GM12801 (cell line): Measurements from ENCODE around the gene ALDH3A1.

Experiments used
- TF ChIP-seq, protein P1 (sequence below): IDR thresholded peaks from one replicate; pipeline ENCODE4 v1.5.1; 2011; ENCODE audit warnings: control low read depth; ENCODE audit not compliant: insufficient read length; ENCODE audit errors: extremely low read depth

ALDH3A1 gene

DNA sequence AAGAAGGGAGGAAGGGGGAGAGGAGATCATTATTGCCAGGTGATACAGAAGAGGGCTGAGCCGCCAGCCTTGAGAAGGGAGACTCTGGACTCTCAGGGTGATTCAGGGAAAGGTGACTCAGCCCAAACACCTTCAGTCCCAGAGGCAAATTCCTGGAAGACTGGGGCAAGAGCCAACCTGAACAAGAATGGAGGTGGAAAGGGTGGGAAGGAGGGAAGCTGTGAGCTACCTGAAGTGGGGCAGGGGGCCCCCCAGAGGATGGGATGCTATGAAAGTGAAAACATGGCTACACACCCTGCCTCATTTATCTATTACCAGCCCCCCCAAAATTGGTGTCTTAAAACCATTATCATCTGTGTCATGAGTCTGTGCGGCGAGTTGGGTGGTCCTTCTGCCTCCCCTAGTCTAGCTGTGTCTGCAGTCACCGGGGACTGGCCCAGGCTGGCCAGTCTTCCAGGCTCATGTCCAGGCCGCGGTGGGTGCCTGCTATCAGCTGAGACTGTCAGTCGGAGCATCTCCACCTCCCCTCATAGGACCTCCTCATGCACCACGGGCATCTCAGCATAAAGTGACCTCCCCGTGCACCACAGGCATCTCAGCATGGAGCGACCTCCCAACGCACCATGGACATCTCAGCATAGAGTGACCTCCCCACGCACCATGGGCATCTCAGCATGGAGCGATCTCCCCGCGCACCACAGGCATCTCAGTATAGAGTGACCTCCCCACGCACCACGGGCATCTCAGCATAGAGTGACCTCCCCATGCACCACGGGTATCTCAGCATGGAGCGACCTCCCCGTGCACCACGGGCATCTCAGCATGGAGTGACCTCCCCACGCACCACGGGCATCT, 28.5 kb downstream of the ALDH3A1 start:
- TF ChIP-seq, protein P1, sequence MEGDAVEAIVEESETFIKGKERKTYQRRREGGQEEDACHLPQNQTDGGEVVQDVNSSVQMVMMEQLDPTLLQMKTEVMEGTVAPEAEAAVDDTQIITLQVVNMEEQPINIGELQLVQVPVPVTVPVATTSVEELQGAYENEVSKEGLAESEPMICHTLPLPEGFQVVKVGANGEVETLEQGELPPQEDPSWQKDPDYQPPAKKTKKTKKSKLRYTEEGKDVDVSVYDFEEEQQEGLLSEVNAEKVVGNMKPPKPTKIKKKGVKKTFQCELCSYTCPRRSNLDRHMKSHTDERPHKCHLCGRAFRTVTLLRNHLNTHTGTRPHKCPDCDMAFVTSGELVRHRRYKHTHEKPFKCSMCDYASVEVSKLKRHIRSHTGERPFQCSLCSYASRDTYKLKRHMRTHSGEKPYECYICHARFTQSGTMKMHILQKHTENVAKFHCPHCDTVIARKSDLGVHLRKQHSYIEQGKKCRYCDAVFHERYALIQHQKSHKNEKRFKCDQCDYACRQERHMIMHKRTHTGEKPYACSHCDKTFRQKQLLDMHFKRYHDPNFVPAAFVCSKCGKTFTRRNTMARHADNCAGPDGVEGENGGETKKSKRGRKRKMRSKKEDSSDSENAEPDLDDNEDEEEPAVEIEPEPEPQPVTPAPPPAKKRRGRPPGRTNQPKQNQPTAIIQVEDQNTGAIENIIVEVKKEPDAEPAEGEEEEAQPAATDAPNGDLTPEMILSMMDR: no peak

DNA sequence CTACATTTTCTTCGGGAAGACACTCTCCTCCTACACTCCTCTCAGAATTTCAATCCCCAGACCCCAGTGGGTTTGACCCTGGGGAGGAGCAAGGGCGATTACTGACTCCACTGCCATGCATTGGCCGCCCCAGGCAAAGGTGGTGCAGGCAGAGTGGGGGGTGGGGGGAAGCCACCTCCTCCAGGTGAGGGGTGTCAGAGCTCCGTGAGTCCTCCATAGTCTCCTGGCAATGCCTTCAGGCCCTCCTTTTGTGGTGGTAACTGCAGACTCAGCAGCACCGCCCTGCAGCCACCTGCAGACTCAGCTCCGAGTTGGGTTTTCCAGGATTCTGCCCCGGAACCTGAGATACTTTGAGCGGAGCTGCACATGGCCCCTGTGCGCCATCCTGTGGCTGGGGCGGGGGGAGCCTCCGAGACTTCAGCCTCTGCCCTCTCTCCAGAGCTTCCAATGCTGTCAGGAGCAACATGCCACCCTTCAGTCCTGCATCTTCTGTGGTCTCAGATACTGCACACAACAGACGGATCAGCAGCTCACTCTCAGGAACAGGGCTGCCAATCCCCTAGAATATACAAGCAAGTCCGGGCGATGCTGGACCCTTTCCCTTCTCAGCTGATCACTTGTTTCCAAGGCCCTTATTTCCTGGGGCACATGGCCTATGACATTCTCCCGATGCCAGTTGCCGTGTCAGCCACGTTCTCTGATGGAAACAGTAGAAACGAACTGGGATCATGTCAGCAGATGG, 29.3 kb downstream of the ALDH3A1 start:
- TF ChIP-seq, protein P1: no peak

DNA sequence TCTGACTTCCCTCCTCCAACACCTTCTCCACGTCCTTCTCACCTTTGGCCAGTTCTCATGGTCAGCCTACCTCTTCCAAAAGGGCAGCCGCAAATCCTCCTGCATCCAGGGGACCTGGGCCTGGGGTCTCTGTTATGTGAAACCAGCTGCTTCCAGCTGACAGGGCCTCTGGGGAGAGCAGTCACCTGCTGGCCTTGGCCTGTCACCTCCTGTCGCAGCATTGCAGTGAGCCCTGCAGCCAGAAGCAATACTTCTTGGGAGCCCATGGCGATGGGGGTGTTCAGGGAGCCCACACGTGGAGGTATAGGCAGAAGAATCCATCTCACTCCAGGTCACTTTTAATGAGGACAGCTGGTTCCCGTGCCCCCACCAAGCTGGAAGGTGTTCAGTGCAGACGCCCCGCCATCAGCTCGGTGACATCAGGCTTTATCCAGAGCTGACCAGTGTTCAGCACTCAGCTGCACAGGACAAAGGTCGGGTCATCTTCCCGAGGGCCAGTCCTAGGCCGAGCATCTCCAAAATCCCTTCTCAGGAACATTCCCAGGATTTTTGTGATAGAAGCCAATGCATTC, 30.0 kb downstream of the ALDH3A1 start:
- TF ChIP-seq, protein P1: no peak

DNA sequence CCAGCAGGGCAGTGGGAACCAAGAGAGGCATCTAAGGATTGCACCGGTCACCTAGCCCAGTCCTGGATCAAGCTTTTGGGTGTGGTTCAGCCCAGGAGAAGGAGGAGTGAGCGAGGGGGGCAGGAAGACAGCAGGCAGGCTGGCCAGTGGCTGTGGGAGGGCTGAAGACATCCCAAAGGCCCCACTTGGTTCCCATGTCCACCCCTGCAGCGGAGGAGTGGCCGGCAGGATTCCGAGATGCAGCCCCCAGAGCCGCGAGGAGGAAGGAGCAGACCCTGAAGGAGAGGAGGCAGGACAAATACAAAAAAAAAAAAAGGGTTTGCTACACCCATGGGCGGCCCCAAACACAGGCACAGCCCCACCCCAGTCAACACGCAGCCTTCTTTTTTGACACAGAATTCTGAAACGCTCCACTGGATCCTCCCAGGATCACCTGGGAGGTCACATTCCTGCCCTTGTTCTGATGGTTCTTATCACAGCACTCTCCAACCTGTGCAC, 30.6 kb downstream of the ALDH3A1 start:
- TF ChIP-seq, protein P1: no peak

DNA sequence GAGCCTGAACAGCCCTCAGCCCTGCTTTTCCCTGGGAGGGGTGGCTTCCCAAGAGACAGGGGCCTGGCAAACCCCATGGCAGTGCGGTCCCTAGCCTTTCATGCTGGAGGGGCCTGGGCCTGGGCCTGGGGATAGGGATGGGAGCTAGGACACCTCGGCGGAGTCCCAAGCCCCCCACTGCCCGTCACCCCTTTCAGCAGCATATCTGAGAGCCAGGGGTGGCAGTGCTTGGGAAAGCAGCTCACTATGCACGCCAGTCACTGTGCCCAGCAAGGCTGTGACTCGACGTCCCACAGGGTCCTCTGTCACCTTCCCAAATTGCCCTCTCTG, 31.1 kb downstream of the ALDH3A1 start:
- TF ChIP-seq, protein P1: no peak

DNA sequence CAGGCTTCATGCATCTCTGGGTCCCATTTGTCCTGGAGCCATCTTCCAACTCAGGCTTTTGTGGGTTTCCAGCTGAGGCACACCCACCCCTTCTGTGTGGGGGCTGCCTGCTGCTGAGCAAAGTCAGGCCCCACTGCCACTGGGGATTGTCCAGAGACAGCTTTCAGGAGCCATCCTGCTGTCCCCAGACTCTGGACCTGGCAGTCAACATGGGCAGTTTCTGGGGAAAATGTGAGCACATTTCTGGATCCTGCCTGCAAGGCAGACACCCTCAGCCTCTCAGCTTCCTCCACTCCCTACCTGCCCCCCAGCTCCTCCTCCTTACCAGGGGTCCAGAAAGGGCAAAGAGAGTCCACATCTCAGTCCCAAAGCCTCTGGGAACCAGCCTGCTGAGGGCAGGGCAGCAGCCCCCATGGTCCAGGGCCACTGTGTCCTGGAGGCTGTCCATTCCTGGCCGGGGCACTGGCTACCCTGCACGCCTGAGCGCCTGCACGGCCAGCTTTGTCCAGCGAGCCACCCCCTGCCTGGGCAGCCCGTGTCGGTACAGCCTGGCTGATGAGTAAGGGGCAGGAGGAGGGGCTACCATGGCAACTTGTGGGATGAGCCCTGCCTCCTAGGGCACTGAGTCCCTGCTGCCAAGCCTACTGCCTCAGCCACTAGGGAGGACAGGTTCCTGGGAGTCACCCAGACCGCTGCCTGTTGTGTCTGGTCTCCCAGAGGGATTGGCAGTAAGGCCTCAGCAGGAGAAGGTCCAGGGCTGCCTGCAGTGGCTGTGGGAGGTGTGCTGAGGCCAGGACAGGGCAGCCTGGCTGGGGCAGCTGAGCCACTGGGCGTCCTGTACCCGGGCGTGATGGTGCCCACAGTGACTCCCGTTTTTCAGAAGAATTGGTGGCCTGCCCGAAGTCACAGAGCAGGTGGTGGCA, 31.7 kb downstream of the ALDH3A1 start, which contains the start of gene SLC47A2:
TSS of gene SLC47A2 (minus strand) at position 477 of the 923 bp plus-strand sequence. CDS start at position 448, 29 bp downstream.
- TF ChIP-seq, protein P1: no peak
